Keratinocyte (primary cell): ENCODE measurements around the gene SERTAD1. TPM values are rescaled to one million over a fixed set of nuclear protein-coding genes. Genes with fewer than 3 reads are reported as not detected.

ENCODE experiments used
- DNase-seq: peaks from one replicate; pipeline ENCODE4 v3.0.0-alpha.2; 2011; ENCODE audit warnings: low read depth, missing footprints, low spot score
- FAIRE-seq: peaks from 2 replicates; lab custom pipeline; 2011; peaks lifted over from hg19 to GRCh38; lab: Jason Lieb, UNC
- H2AFZ ChIP-seq: 2 replicates; pipeline ENCODE4 v1.6.0; 2012; ENCODE audit warnings: low read length, control low read depth, inconsistent platforms; ENCODE audit not compliant: control insufficient read depth
- H3K27ac ChIP-seq: 2 replicates; pipeline ENCODE4 v1.5.1; 2011; ENCODE audit warnings: low read length; ENCODE audit not compliant: control insufficient read depth, insufficient read depth
- H3K27me3 ChIP-seq: 3 replicates; pipeline ENCODE4 v1.6.0; 2011; ENCODE audit warnings: low read length; ENCODE audit not compliant: control insufficient read depth, insufficient read depth; ENCODE audit errors: extremely low read depth
- H3K36me3 ChIP-seq, 2 experiments: 2 replicates in 1 of 2; 3 replicates in 1 of 2; pipeline ENCODE4 v1.5.1; 2011; ENCODE audit warnings: low read length in 2 of 2, mild to moderate bottlenecking in 1 of 2; ENCODE audit not compliant: control insufficient read depth in 2 of 2, insufficient read depth in 2 of 2; ENCODE audit errors: extremely low read depth in 1 of 2
- H3K4me1 ChIP-seq: 3 replicates; pipeline ENCODE4 v1.5.1; 2011; ENCODE audit warnings: low read length; ENCODE audit not compliant: control insufficient read depth, insufficient read depth; ENCODE audit errors: extremely low read depth
- H3K4me2 ChIP-seq: 3 replicates; pipeline ENCODE4 v1.6.0; 2011; ENCODE audit warnings: low read depth, low read length; ENCODE audit not compliant: control insufficient read depth, insufficient read depth; ENCODE audit errors: extremely low read depth
- H3K4me3 ChIP-seq, 3 experiments: fragments of 200-600 bp in 1 of 3; sonication (generic) in 1 of 3; 2 replicates in 2 of 3; 3 replicates in 1 of 3; pipeline ENCODE4 v1.5.1; 2011 to 2016; ENCODE audit warnings: low read length in 3 of 3, mild to moderate bottlenecking in 3 of 3, control low read depth in 2 of 3, inconsistent platforms in 1 of 3, low read depth in 1 of 3, mixed read lengths in 1 of 3, mixed run types in 1 of 3, moderate library complexity in 1 of 3; ENCODE audit not compliant: control insufficient read depth in 2 of 3, insufficient read depth in 2 of 3; ENCODE audit errors: extremely low read depth in 1 of 3
- H3K79me2 ChIP-seq: 2 replicates; pipeline ENCODE4 v1.6.0; 2012; ENCODE audit warnings: low read length; ENCODE audit not compliant: control insufficient read depth, insufficient read depth
- H3K9ac ChIP-seq: 3 replicates; pipeline ENCODE4 v1.6.0; 2011; ENCODE audit warnings: low read length; ENCODE audit not compliant: control insufficient read depth, insufficient read depth; ENCODE audit errors: extremely low read depth
- H3K9me1 ChIP-seq: 3 replicates; pipeline ENCODE4 v1.6.0; 2011; ENCODE audit warnings: low read length; ENCODE audit not compliant: control insufficient read depth, insufficient read depth; ENCODE audit errors: extremely low read depth
- H3K9me3 ChIP-seq: 2 replicates; pipeline ENCODE4 v1.5.1; 2012; ENCODE audit warnings: low read depth, low read length; ENCODE audit not compliant: control insufficient read depth
- H4K20me1 ChIP-seq: 3 replicates; pipeline ENCODE4 v1.6.0; 2011; ENCODE audit warnings: low read length; ENCODE audit not compliant: control insufficient read depth, insufficient read depth; ENCODE audit errors: extremely low read depth
- EZH2 ChIP-seq: IDR thresholded peaks from one replicate; pipeline ENCODE4 v1.6.1; 2012; ENCODE audit warnings: inconsistent platforms, mild to moderate bottlenecking, low read length, moderate library complexity
- dilution Hi-C: fragments of 300-500 bp; cut with MboI; formaldehyde crosslinking; loops from one replicate; pipeline ENCODE4 v1.7.0; 2020; ENCODE audit warnings: low sequenced_read_pairs; ENCODE audit not compliant: extremely low pct_ligation_motif_present
- polyA plus RNA-seq, 5 experiments: library from polyadenylated mRNA; depleted of rRNA in 3 of 5; stranded (reverse) in 3 of 5; stranded (forward) in 1 of 5; unstranded in 1 of 5; fragments of >200 nt; gene quantifications; 1 replicate in 1 of 5; 2 replicates in 3 of 5; 3 replicates in 1 of 5; pipeline versions ENCODE4 v1.2.1 to v1.2.3, GENCODE V29; 2011 to 2012; ENCODE audit warnings: missing spikeins in 2 of 5, low read depth in 1 of 5, low replicate concordance in 1 of 5
- TF ChIP-seq, protein P1 (sequence below), 3 experiments: IDR thresholded peaks in 1 of 3; conservative IDR thresholded peaks in 1 of 3; optimal IDR thresholded peaks in 1 of 3; 2 replicates in 2 of 3; 3 replicates in 1 of 3; pipeline versions ENCODE3 to v1.5.1; 2011; ENCODE audit warnings: low read length in 3 of 3, mild to moderate bottlenecking in 3 of 3, moderate library complexity in 2 of 3, control low read depth in 1 of 3, inconsistent platforms in 1 of 3; ENCODE audit not compliant: insufficient read depth in 2 of 3; ENCODE audit errors: extremely low read depth in 1 of 3

SERTAD1 gene
- polyA plus RNA-seq, 1 donor (not counting 4 experiments of a cell fraction or from before 2014, with no cell fraction given): 9.5 TPM

DNA sequence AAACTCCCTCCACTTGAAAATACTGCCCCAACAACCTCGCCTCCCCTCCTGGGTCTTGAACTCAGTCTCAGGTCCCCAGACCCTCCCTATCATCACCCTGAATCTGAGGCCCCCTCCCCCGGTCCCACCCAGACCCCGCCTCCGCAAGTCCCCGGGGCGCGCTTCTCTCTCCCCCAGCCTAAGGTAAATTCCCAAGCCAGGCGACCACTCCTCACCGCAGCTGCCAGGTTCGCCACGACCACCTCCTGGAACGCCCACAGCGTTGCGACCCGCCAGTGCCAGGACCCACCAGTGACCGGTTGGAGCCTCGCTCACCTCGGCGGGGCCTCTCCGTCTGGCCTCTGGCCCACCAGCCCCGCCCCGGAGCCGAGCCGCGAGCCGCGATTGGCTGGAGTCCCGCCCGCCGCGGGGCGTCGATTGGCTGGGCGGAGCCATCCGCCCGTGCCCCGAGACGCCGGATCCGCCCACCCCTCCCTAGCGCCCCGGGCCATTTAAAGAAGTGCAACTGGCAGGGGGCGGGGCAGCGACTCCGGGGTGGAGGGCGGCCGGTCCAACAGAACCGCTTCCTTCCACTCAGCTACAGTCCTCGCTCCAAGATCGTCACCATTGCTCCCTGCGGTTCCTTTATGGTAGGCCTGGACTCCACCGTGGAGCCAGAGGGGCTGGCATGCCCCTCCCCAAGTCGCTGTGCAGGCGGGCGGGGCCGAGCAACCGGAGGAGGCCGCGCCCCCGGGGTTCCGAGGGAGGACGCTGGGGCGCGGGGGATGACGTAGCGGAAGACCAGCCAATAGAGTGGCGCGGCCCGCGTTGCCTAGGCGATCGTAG, 18.4 kb upstream of the SERTAD1 start, which contains the start of gene SERTAD3:
TSS of gene SERTAD3 (minus strand) at position 336 of the 825 bp plus-strand sequence. CDS start 2,255 bp downstream, outside the sequence.
- no peaks in the 10 kb centered on the region for H3K27me3 ChIP-seq
- dilution Hi-C loops: no loop called here
- peaks cover 17 to 19% of the 10 kb centered on the region in 2 experiments for H3K36me3 ChIP-seq
- peak; percentile 64 for DNase-seq
- peak within 1 kb of the TSS; percentile 99 for H2AFZ ChIP-seq
- peaks cover 33% of the 10 kb centered on the region for H3K79me2 ChIP-seq
- TF ChIP-seq, protein P1, sequence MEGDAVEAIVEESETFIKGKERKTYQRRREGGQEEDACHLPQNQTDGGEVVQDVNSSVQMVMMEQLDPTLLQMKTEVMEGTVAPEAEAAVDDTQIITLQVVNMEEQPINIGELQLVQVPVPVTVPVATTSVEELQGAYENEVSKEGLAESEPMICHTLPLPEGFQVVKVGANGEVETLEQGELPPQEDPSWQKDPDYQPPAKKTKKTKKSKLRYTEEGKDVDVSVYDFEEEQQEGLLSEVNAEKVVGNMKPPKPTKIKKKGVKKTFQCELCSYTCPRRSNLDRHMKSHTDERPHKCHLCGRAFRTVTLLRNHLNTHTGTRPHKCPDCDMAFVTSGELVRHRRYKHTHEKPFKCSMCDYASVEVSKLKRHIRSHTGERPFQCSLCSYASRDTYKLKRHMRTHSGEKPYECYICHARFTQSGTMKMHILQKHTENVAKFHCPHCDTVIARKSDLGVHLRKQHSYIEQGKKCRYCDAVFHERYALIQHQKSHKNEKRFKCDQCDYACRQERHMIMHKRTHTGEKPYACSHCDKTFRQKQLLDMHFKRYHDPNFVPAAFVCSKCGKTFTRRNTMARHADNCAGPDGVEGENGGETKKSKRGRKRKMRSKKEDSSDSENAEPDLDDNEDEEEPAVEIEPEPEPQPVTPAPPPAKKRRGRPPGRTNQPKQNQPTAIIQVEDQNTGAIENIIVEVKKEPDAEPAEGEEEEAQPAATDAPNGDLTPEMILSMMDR (optimal IDR thresholded peaks at IDR 0.05 in 1 of 3, IDR thresholded peaks at IDR 0.05 in 1 of 3, conservative IDR thresholded peaks at IDR 0.05 in 1 of 3; ENCODE audit: extremely low read depth in 1 of 3, insufficient read depth in 2 of 3, low read length in 3 of 3): no peak
- TF ChIP-seq EZH2: no peak
- H3K9me1 ChIP-seq: no peaks in the 10 kb centered on the region
- no peaks in the 10 kb centered on the region for H3K9me3 ChIP-seq
- peak within 1 kb of the TSS; percentile 95 for H3K4me2 ChIP-seq
- H3K9ac ChIP-seq: peak within 1 kb of the TSS; percentile 100
- peak within 1 kb of the TSS; percentile 99 for H3K27ac ChIP-seq
- peaks cover 16% of the 10 kb centered on the region for H3K4me1 ChIP-seq
- FAIRE-seq: no peak
- H4K20me1 ChIP-seq: peaks cover 5% of the 10 kb centered on the region
- H3K4me3 ChIP-seq: peak within 1 kb of the TSS; percentile 96 to 100 (median 100)

DNA sequence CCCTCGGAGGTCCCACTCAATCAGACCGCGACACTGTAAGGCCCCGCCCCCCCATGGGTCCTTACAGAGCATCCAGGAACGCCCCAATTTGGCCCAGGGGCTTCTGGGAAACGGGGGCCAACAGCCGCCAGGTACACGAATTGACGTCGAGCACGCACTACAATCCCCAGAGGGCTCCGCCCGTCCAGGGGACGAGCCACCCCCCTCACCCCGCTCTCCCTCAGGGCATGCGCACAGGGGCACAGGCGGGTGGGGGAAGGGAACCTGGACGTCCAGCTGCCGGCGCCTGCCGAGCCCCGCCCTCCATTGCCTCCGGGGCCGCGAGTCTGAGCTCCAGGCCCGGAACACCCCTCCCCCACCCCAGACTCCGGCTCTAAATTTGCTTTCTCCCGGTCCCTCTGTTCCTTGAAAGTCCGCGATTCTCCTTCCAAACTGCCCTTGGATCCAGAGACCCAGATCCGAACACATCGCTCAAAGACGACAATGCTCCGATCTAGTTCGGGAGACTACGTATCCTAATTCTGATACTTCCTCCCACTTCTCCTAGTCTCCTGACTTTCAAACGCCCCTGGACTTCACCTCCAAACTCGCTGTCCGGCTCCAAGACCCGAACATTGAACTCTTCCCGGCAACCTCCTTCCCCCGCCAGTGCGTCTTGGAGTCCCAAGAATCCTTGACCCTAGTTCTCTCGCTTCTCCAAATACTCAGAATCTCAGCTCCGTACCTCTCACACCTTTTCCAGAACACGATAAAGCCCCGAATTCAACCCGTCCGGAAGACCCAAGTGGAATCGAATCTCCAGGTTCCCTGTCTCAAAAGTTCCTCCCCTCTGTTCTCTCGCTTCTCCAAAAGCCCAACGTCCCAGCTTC, 17.6 kb upstream of the SERTAD1 start:
- Histone ChIP-seq H3K4me2 (peak overlapping the region; percentile 98), H3K36me3 (peaks cover 17 to 19% of the 10 kb centered on the region in 2 experiments), H3K9ac (peak overlapping the region; percentile 100), H3K27ac (peak overlapping the region; percentile 99), H3K9me1 (no peaks in the 10 kb centered on the region), H2AFZ (peak overlapping the region; percentile 67), H4K20me1 (peaks cover 5% of the 10 kb centered on the region), H3K27me3 (no peaks in the 10 kb centered on the region), H3K4me1 (peaks cover 16% of the 10 kb centered on the region), H3K4me3 (peak overlapping the region; percentile 96 to 100 (median 100)), H3K79me2 (peaks cover 33% of the 10 kb centered on the region), H3K9me3 (no peaks in the 10 kb centered on the region)
- dilution Hi-C loops: no loop called here
- TF ChIP-seq EZH2: no peak
- TF ChIP-seq, protein P1 (optimal IDR thresholded peaks at IDR 0.05 in 1 of 3, IDR thresholded peaks at IDR 0.05 in 1 of 3, conservative IDR thresholded peaks at IDR 0.05 in 1 of 3; ENCODE audit: extremely low read depth in 1 of 3, insufficient read depth in 2 of 3, low read length in 3 of 3): no peak
- FAIRE-seq (peak; percentile 57), DNase-seq (peak; percentile 94)
